Measurements from ENCODE around the gene SMIM33.
"Not testable (repeated sequence)": the region's sequence is repeated elsewhere in the genome, so short reads cannot be mapped to it uniquely, and the experiment has no call there.

SMIM33 gene

GRCh38 chr5:139482050-139482889, 11.5 kb downstream of the SMIM33 start, which contains the start of gene STING1:
STING1 (minus strand) TSS chr5:139482758; CDS start chr5:139481704, 1,054 bp downstream.
- H3K4me3 ChIP-seq (ENCODE audit: low read depth in 1 of 2, low read length in 1 of 2), result peak within 1 kb of the TSS; percentile 42 to 47
- H3K4me1 ChIP-seq (ENCODE audit: control insufficient read depth in 1 of 2, insufficient read depth in 1 of 2, low read depth in 1 of 2, low read length in 1 of 2), result peaks cover 26 to 27% of the 10 kb centered on the region in 2 experiments
- H3K36me3 ChIP-seq, result no peaks in the 10 kb centered on the region
- no peaks in the 10 kb centered on the region for H3K9me3 ChIP-seq
- TF ChIP-seq CTCF (IDR thresholded peaks at IDR 0.05), result no peak
- no peaks in the 10 kb centered on the region for H3K27me3 ChIP-seq
- peak within 1 kb of the TSS; percentile 74 for H3K27ac ChIP-seq

GRCh38 chr5:139482890-139483208, 12.0 kb downstream of the SMIM33 start:
- Histone ChIP-seq H3K4me1 (ENCODE audit: control insufficient read depth in 1 of 2, insufficient read depth in 1 of 2, low read depth in 1 of 2, low read length in 1 of 2) (peaks cover 26 to 27% of the 10 kb centered on the region in 2 experiments), H3K27ac (peak overlapping the region; percentile 74)
- not testable (repeated sequence) for H3K4me3 ChIP-seq (ENCODE audit: low read depth in 1 of 2, low read length in 1 of 2); H3K36me3 ChIP-seq; H3K27me3 ChIP-seq; H3K9me3 ChIP-seq

GRCh38 chr5:139486201-139486600, 15.4 kb downstream of the SMIM33 start:
- H3K36me3 ChIP-seq, result no peaks in the 10 kb centered on the region
- H3K9me3 ChIP-seq, result no peaks in the 10 kb centered on the region
- peaks cover 22 to 24% of the 10 kb centered on the region in 2 experiments for H3K4me1 ChIP-seq (ENCODE audit: control insufficient read depth in 1 of 2, insufficient read depth in 1 of 2, low read depth in 1 of 2, low read length in 1 of 2)
- H3K4me3 ChIP-seq (ENCODE audit: low read depth in 1 of 2, low read length in 1 of 2), result no peak overlapping the region
- no peak overlapping the region for H3K27ac ChIP-seq
- H3K27me3 ChIP-seq, result no peaks in the 10 kb centered on the region
- no peak for TF ChIP-seq CTCF (IDR thresholded peaks at IDR 0.05)

- Histone ChIP-seq H3K27me3 (no peaks in the 10 kb centered on the region), H3K36me3 (no peaks in the 10 kb centered on the region), H3K4me3 (ENCODE audit: low read depth in 1 of 2, low read length in 1 of 2) (no peak overlapping the region), H3K4me1 (ENCODE audit: control insufficient read depth in 1 of 2, insufficient read depth in 1 of 2, low read depth in 1 of 2, low read length in 1 of 2) (peaks cover 7 to 10% of the 10 kb centered on the region in 2 experiments), H3K27ac (peak overlapping the region; percentile 11), H3K9me3 (no peaks in the 10 kb centered on the region)
- no peak for TF ChIP-seq CTCF (IDR thresholded peaks at IDR 0.05)
These were observed 17.5 kb downstream of the SMIM33 start for GRCh38 chr5:139488260-139488659.

- Histone ChIP-seq H3K36me3 (no peaks in the 10 kb centered on the region), H3K4me3 (ENCODE audit: low read depth in 1 of 2, low read length in 1 of 2) (no peak overlapping the region), H3K27ac (no peak overlapping the region)
These were observed 21.9 kb downstream of the SMIM33 start for GRCh38 chr5:139492700-139493192.

More at GRCh38 chr5:139492700-139493192, 21.9 kb downstream of the SMIM33 start:
- Histone ChIP-seq H3K27me3 (no peaks in the 10 kb centered on the region), H3K4me1 (ENCODE audit: control insufficient read depth in 1 of 2, insufficient read depth in 1 of 2, low read depth in 1 of 2, low read length in 1 of 2) (peaks cover 10 to 16% of the 10 kb centered on the region in 2 experiments), H3K9me3 (no peaks in the 10 kb centered on the region)
- TF ChIP-seq CTCF (IDR thresholded peaks at IDR 0.05), result no peak

All from neutrophil (primary cell).